Smooth muscle cell (in vitro differentiated cells): ENCODE data around the gene RAB6A. TPM values are rescaled to one million over a fixed set of nuclear protein-coding genes. Genes with fewer than 3 reads are reported as not detected.

ENCODE experiments used
- DNase-seq: peaks from one replicate; lab custom pipeline; 2025; ENCODE audit not compliant: unreplicated experiment; lab: John Stamatoyannopoulos, UW
- H2AFZ ChIP-seq: fragments of 200-600 bp; sonication (generic); 2 replicates; pipeline ENCODE4 v1.6.0; 2016; ENCODE audit warnings: antibody characterized with exemption, low read depth, mild to moderate bottlenecking
- H3F3A ChIP-seq: fragments of 200-600 bp; sonication (generic); 2 replicates; pipeline ENCODE4 v1.6.0; 2017; ENCODE audit warnings: antibody characterized with exemption, low read depth
- H3K27ac ChIP-seq: fragments of 200-600 bp; sonication (generic); 2 replicates; pipeline ENCODE4 v1.5.1; 2016; ENCODE audit warnings: low read depth, mild to moderate bottlenecking
- H3K27me3 ChIP-seq: fragments of 200-600 bp; sonication (generic); 2 replicates; pipeline ENCODE4 v1.6.1; 2016; ENCODE audit warnings: low read depth, mild to moderate bottlenecking
- H3K36me3 ChIP-seq: fragments of 200-600 bp; sonication (generic); 2 replicates; pipeline ENCODE4 v1.5.1; 2016; ENCODE audit warnings: low read depth
- H3K4me1 ChIP-seq: fragments of 200-600 bp; sonication (generic); 2 replicates; pipeline ENCODE4 v1.5.1; 2016; ENCODE audit warnings: low read depth
- H3K4me2 ChIP-seq: fragments of 200-600 bp; sonication (generic); 2 replicates; pipeline ENCODE4 v1.6.0; 2016; ENCODE audit warnings: mild to moderate bottlenecking
- H3K4me3 ChIP-seq: fragments of 200-600 bp; sonication (generic); 2 replicates; pipeline ENCODE4 v1.5.1; 2016; ENCODE audit warnings: mild to moderate bottlenecking
- H3K79me2 ChIP-seq: fragments of 200-600 bp; sonication (generic); 2 replicates; pipeline ENCODE4 v1.6.0; 2016; ENCODE audit warnings: low read depth, mild to moderate bottlenecking
- H3K9ac ChIP-seq: fragments of 200-600 bp; sonication (generic); 2 replicates; pipeline ENCODE4 v1.6.0; 2016; ENCODE audit warnings: low read depth
- H3K9me3 ChIP-seq: fragments of 200-600 bp; sonication (generic); replicated peaks from 2 replicates; pipeline ENCODE4 v1.5.1; 2016; ENCODE audit warnings: low read depth
- H4K20me1 ChIP-seq: fragments of 200-600 bp; sonication (generic); 2 replicates; pipeline ENCODE4 v1.6.0; 2016; ENCODE audit warnings: low read depth
- CTCF ChIP-seq: fragments of 200-600 bp; sonication (generic); IDR thresholded peaks from 2 replicates; pipeline ENCODE4 v1.5.1; 2017; ENCODE audit warnings: borderline replicate concordance, mild to moderate bottlenecking, antibody characterized with exemption; ENCODE audit not compliant: insufficient read depth, poor library complexity, severe bottlenecking
- WGBS: methylation state at CpG from one replicate; pipeline ENCODE4 v1.1.7; 2016; ENCODE audit warnings: low lambda C conversion rate; 5-methylcytosine and 5-hydroxymethylcytosine counted together
- polyA plus RNA-seq: library from polyadenylated mRNA; unstranded; fragments of >200 nt; fragmentation: Nextera tagmentation; extraction: Ambion mirVana; gene quantifications from 2 replicates; pipeline ENCODE4 v1.2.1, GENCODE V29; 2016
- total RNA-seq: library from RNA; depleted of rRNA; stranded (reverse); fragments of >200 nt; gene quantifications from 2 replicates; pipeline ENCODE4 v1.2.3, GENCODE V29; 2014

The RAB6A gene
- total and polyA plus RNA-seq, 2 experiments from 2014 or later: 102 to 148 TPM

GRCh38 chr11:73766763-73767162 is 5.9 kb upstream of the RAB6A start:
- H3K9ac ChIP-seq: no peak overlapping the region
- H3K4me3 ChIP-seq: no peak overlapping the region
- no peak for TF ChIP-seq CTCF
- no peaks in the 10 kb centered on the region for H3K36me3 ChIP-seq
- no peak for DNase-seq
- H3F3A ChIP-seq: peaks cover 5% of the 10 kb centered on the region
- no peaks in the 10 kb centered on the region for H3K4me1 ChIP-seq
- no peaks in the 10 kb centered on the region for H3K9me3 ChIP-seq
- no peak overlapping the region for H3K27ac ChIP-seq
- H3K27me3 ChIP-seq: no peaks in the 10 kb centered on the region
- H4K20me1 ChIP-seq: no peaks in the 10 kb centered on the region
- H3K79me2 ChIP-seq: no peaks in the 10 kb centered on the region
- 91% methylated on average over 1 of the region's 1 CpG for WGBS
- no peak overlapping the region for H3K4me2 ChIP-seq
- no peak overlapping the region for H2AFZ ChIP-seq

DNA sequence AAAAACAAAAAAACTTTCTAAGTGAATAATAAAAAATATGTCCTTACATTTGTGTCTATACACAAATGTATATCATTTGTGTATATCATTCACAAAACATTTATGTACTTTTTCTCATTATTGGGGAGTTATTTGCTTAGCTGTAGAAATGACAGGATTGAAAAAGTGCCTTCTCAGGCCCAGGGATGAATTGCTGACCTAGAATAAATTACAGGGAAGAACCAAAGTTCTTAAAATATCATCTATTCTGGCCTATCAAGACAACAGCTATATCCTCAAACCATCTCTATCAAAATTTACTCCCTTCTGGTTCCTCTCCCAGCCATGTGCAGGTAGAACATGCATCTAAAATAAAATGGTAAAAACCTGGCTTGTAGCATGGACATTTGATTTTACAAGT is 1.9 kb upstream of the RAB6A start:
- Histone ChIP-seq H3K27ac (no peak overlapping the region), H3K36me3 (no peaks in the 10 kb centered on the region), H3K4me3 (no peak overlapping the region), H3K4me2 (no peak overlapping the region), H2AFZ (no peak overlapping the region), H3K27me3 (no peaks in the 10 kb centered on the region), H4K20me1 (peaks cover 22% of the 10 kb centered on the region), H3K9ac (no peak overlapping the region), H3K9me3 (no peaks in the 10 kb centered on the region), H3K79me2 (peaks cover 31% of the 10 kb centered on the region), H3F3A (peaks cover 5% of the 10 kb centered on the region), H3K4me1 (peaks cover 12% of the 10 kb centered on the region)
- TF ChIP-seq CTCF: no peak
- no peak for DNase-seq

- H3K4me1 ChIP-seq: peaks cover 17% of the 10 kb centered on the region
- H3K36me3 ChIP-seq: no peaks in the 10 kb centered on the region
- peak overlapping the region; percentile 67 for H3K4me2 ChIP-seq
- peaks cover 33% of the 10 kb centered on the region for H4K20me1 ChIP-seq
- no peak for DNase-seq
- no peak overlapping the region for H3K9ac ChIP-seq
- peaks cover 42% of the 10 kb centered on the region for H3K79me2 ChIP-seq
- peaks cover 5% of the 10 kb centered on the region for H3F3A ChIP-seq
- H2AFZ ChIP-seq: peak overlapping the region; percentile 47
- H3K27me3 ChIP-seq: no peaks in the 10 kb centered on the region
- peak overlapping the region; percentile 91 for H3K4me3 ChIP-seq
- 66% methylated on average over 11 of the region's 16 CpGs for WGBS
- peak overlapping the region; percentile 45 for H3K27ac ChIP-seq
- no peak for TF ChIP-seq CTCF
- no peaks in the 10 kb centered on the region for H3K9me3 ChIP-seq
These were observed 600 bp upstream of the RAB6A start for GRCh38 chr11:73761403-73761945.

GRCh38 chr11:73760135-73760678 is 667 bp downstream of the RAB6A start:
- Histone ChIP-seq H3K4me3 (peak overlapping the region; percentile 91), H3K9ac (peak overlapping the region; percentile 97), H3K4me2 (peak overlapping the region; percentile 92), H3K36me3 (no peaks in the 10 kb centered on the region), H4K20me1 (peaks cover 46% of the 10 kb centered on the region), H3F3A (peaks cover 5% of the 10 kb centered on the region), H3K27ac (peak overlapping the region; percentile 94), H3K4me1 (peaks cover 17% of the 10 kb centered on the region), H2AFZ (peak overlapping the region; percentile 76), H3K79me2 (peaks cover 55% of the 10 kb centered on the region), H3K9me3 (no peaks in the 10 kb centered on the region), H3K27me3 (no peaks in the 10 kb centered on the region)
- peak; percentile 52 for DNase-seq
- 0% methylated on average over 44 of the region's 44 CpGs for WGBS
- TF ChIP-seq CTCF: no peak
